GM23338 (cell line): ENCODE data around the gene IL17REL. TPM values are rescaled to one million over a fixed set of nuclear protein-coding genes. Genes with fewer than 3 reads are reported as not detected.

ENCODE experiments used
- ATAC-seq: fragments of 200-7000 bp; cut with Tn5 transposase; 3 replicates; pipeline ENCODE4 v1.9.1; 2020
- DNase-seq: peaks from one replicate; pipeline ENCODE4 v3.0.0-alpha.2; 2015; ENCODE audit warnings: low spot score
- H2AFZ ChIP-seq: fragments of 200-600 bp; sonication (generic); 2 replicates; pipeline ENCODE4 v1.8.0; 2016; ENCODE audit warnings: antibody characterized with exemption, mild to moderate bottlenecking, moderate library complexity
- H3F3A ChIP-seq: fragments of 200-600 bp; sonication (generic); replicated peaks from 2 replicates; pipeline ENCODE4 v1.8.0; 2017; ENCODE audit warnings: antibody characterized with exemption, mixed run types, low read depth
- H3K27ac ChIP-seq: fragments of 200-600 bp; sonication (generic); 2 replicates; pipeline ENCODE4 v1.6.1; 2016; ENCODE audit warnings: low read depth
- H3K27me3 ChIP-seq: fragments of 200-600 bp; sonication (generic); 2 replicates; pipeline ENCODE4 v1.8.0; 2016; ENCODE audit warnings: mild to moderate bottlenecking, mixed run types, moderate library complexity; ENCODE audit not compliant: insufficient read depth
- H3K36me3 ChIP-seq: fragments of 200-600 bp; sonication (generic); 2 replicates; pipeline ENCODE4 v1.8.0; 2016; ENCODE audit warnings: mild to moderate bottlenecking; ENCODE audit not compliant: insufficient read depth
- H3K4me1 ChIP-seq: fragments of 200-600 bp; sonication (generic); 2 replicates; pipeline ENCODE4 v1.8.0; 2016; ENCODE audit warnings: mild to moderate bottlenecking, moderate library complexity; ENCODE audit not compliant: insufficient read depth
- H3K4me2 ChIP-seq: fragments of 200-600 bp; sonication (generic); 2 replicates; pipeline ENCODE4 v1.7.1; 2017; ENCODE audit warnings: mixed run types
- H3K4me3 ChIP-seq: fragments of 200-600 bp; sonication (generic); 2 replicates; pipeline ENCODE4 v1.6.1; 2016; ENCODE audit warnings: mixed run types
- H3K79me2 ChIP-seq: fragments of 200-600 bp; sonication (generic); replicated peaks from 2 replicates; pipeline ENCODE4 v1.8.0; 2017; ENCODE audit warnings: mild to moderate bottlenecking; ENCODE audit not compliant: insufficient read depth
- H3K9me2 ChIP-seq: fragments of 200-600 bp; sonication (generic); 2 replicates; pipeline ENCODE4 v1.8.0; 2017; ENCODE audit not compliant: insufficient read depth
- H4K20me1 ChIP-seq: fragments of 200-600 bp; sonication (generic); replicated peaks from 2 replicates; pipeline ENCODE4 v1.8.0; 2017; ENCODE audit warnings: mild to moderate bottlenecking; ENCODE audit not compliant: insufficient read depth
- H3K27ac Mint-ChIP-seq: 2 replicates; pipeline ENCODE4 v1.8.0; 2020; ENCODE audit warnings: inconsistent platforms, mild to moderate bottlenecking, moderate library complexity, mixed read lengths
- H3K27me3 Mint-ChIP-seq: 3 replicates; pipeline ENCODE4 v1.8.0; 2022; ENCODE audit warnings: low read depth, mild to moderate bottlenecking, moderate library complexity, mixed read lengths, inconsistent platforms; ENCODE audit not compliant: insufficient read depth, poor library complexity
- H3K36me3 Mint-ChIP-seq: 3 replicates; pipeline ENCODE4 v1.8.0; 2021; ENCODE audit warnings: low read depth, mild to moderate bottlenecking, inconsistent platforms, moderate library complexity, mixed read lengths
- H3K4me1 Mint-ChIP-seq: 3 replicates; pipeline ENCODE4 v1.8.0; 2020; ENCODE audit warnings: mild to moderate bottlenecking, inconsistent platforms, mixed read lengths
- H3K4me3 Mint-ChIP-seq: 3 replicates; pipeline ENCODE4 v1.8.0; 2021; ENCODE audit warnings: moderate library complexity, mild to moderate bottlenecking, inconsistent platforms, mixed read lengths
- H3K9me3 Mint-ChIP-seq: 3 replicates; pipeline ENCODE4 v1.8.0; 2020; ENCODE audit warnings: moderate library complexity, mild to moderate bottlenecking, inconsistent platforms, mixed read lengths
- CREB1 ChIP-seq: fragments of 250-450 bp; sonication (Bioruptor Pico); IDR thresholded peaks from 2 replicates; pipeline ENCODE4 v1.5.0; 2020; ENCODE audit warnings: low read depth, mild to moderate bottlenecking, moderate library complexity
- NANOG ChIP-seq: IDR thresholded peaks from 2 replicates; pipeline ENCODE4 v1.6.1; 2016; ENCODE audit warnings: antibody characterized with exemption, borderline replicate concordance
- REST ChIP-seq: IDR thresholded peaks from one replicate; pipeline ENCODE4 v1.6.1; 2018; ENCODE audit warnings: antibody characterized with exemption; ENCODE audit not compliant: unreplicated experiment
- ZNF114 ChIP-seq: fragments of 250-450 bp; sonication (Bioruptor Pico); IDR thresholded peaks from 2 replicates; pipeline ENCODE4 v1.5.0; 2020; ENCODE audit warnings: mild to moderate bottlenecking, moderate library complexity
- ZNF331 ChIP-seq: fragments of 250-450 bp; sonication (Bioruptor Pico); IDR thresholded peaks from 2 replicates; pipeline ENCODE4 v1.5.0; 2020; ENCODE audit warnings: low read depth, mild to moderate bottlenecking, moderate library complexity
- polyA plus RNA-seq: library from polyadenylated mRNA; unstranded; fragments of >200 nt; fragmentation: Nextera tagmentation; extraction: Ambion mirVana; gene quantifications from 2 replicates; pipeline ENCODE4 v1.2.1, GENCODE V29; 2016
- total RNA-seq: library from RNA; depleted of rRNA; stranded (reverse); fragments of >200 nt; shearing (Covaris generic); gene quantifications from 2 replicates; pipeline ENCODE4 v1.2.3, GENCODE V29; 2014
- TF ChIP-seq, protein P1 (sequence below): fragments of 250-450 bp; sonication (Bioruptor Pico); IDR thresholded peaks from 2 replicates; pipeline ENCODE4 v1.5.0; 2020; ENCODE audit warnings: mild to moderate bottlenecking, moderate library complexity

IL17REL gene
- total and polyA plus RNA-seq, 2 experiments from 2014 or later, result 0.31 TPM; not detected in 1

DNA sequence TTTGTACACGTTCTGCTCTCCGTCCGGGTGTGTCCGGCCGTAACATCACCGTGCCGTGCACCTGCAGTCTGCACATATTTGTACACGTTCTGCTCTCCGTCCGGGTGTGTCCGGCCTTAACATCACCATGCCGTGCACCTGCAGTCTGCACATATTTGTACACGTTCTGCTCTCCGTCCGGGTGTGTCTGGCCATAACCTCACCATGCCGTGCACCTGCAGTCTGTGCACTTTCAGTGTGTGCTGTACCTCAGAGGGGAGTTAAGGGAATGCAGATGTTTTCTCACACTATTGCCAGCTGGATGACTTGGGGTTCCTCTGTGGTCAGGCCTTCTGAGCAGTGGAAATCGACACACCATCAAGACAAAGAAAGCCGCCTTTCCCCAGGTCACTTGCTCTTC lies 41.3 kb upstream of the IL17REL start:
- H3K4me3 Mint-ChIP-seq, result no peak overlapping the region
- H3K79me2 ChIP-seq, result no peaks in the 10 kb centered on the region
- no peaks in the 10 kb centered on the region for H3K4me1 Mint-ChIP-seq
- H3K9me3 Mint-ChIP-seq, result no peaks in the 10 kb centered on the region; the same call in 2 of the 3 replicates
- DNase-seq (no peak), ATAC-seq (no peak)
- H3K9me2 ChIP-seq, result no peaks in the 10 kb centered on the region
- H3K36me3 ChIP-seq, result no peaks in the 10 kb centered on the region
- no peak overlapping the region for H3K4me2 ChIP-seq
- TF ChIP-seq REST (no peak), ZNF114 (CRISPR knock-in tag) (no peak), CREB1 (no peak), NANOG (no peak), ZNF331 (CRISPR knock-in tag) (no peak)
- TF ChIP-seq, protein P1, sequence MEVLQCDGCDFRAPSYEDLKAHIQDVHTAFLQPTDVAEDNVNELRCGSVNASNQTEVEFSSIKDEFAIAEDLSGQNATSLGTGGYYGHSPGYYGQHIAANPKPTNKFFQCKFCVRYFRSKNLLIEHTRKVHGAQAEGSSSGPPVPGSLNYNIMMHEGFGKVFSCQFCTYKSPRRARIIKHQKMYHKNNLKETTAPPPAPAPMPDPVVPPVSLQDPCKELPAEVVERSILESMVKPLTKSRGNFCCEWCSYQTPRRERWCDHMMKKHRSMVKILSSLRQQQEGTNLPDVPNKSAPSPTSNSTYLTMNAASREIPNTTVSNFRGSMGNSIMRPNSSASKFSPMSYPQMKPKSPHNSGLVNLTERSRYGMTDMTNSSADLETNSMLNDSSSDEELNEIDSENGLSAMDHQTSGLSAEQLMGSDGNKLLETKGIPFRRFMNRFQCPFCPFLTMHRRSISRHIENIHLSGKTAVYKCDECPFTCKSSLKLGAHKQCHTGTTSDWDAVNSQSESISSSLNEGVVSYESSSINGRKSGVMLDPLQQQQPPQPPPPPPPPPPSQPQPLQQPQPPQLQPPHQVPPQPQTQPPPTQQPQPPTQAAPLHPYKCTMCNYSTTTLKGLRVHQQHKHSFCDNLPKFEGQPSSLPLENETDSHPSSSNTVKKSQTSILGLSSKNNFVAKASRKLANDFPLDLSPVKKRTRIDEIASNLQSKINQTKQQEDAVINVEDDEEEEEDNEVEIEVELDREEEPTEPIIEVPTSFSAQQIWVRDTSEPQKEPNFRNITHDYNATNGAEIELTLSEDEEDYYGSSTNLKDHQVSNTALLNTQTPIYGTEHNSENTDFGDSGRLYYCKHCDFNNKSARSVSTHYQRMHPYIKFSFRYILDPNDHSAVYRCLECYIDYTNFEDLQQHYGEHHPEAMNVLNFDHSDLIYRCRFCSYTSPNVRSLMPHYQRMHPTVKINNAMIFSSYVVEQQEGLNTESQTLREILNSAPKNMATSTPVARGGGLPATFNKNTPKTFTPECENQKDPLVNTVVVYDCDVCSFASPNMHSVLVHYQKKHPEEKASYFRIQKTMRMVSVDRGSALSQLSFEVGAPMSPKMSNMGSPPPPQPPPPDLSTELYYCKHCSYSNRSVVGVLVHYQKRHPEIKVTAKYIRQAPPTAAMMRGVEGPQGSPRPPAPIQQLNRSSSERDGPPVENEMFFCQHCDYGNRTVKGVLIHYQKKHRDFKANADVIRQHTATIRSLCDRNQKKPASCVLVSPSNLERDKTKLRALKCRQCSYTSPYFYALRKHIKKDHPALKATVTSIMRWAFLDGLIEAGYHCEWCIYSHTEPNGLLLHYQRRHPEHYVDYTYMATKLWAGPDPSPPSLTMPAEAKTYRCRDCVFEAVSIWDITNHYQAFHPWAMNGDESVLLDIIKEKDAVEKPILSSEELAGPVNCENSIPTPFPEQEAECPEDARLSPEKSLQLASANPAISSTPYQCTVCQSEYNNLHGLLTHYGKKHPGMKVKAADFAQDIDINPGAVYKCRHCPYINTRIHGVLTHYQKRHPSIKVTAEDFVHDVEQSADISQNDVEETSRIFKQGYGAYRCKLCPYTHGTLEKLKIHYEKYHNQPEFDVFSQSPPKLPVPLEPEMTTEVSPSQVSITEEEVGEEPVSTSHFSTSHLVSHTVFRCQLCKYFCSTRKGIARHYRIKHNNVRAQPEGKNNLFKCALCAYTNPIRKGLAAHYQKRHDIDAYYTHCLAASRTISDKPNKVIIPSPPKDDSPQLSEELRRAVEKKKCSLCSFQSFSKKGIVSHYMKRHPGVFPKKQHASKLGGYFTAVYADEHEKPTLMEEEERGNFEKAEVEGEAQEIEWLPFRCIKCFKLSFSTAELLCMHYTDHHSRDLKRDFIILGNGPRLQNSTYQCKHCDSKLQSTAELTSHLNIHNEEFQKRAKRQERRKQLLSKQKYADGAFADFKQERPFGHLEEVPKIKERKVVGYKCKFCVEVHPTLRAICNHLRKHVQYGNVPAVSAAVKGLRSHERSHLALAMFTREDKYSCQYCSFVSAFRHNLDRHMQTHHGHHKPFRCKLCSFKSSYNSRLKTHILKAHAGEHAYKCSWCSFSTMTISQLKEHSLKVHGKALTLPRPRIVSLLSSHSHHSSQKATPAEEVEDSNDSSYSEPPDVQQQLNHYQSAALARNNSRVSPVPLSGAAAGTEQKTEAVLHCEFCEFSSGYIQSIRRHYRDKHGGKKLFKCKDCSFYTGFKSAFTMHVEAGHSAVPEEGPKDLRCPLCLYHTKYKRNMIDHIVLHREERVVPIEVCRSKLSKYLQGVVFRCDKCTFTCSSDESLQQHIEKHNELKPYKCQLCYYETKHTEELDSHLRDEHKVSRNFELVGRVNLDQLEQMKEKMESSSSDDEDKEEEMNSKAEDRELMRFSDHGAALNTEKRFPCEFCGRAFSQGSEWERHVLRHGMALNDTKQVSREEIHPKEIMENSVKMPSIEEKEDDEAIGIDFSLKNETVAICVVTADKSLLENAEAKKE (CRISPR knock-in tag), result no peak
- H4K20me1 ChIP-seq, result no peaks in the 10 kb centered on the region
- H3K27ac Mint-ChIP-seq, result no peak overlapping the region
- no peak overlapping the region for H2AFZ ChIP-seq
- H3K36me3 Mint-ChIP-seq, result no peaks in the 10 kb centered on the region
- no peaks in the 10 kb centered on the region for H3K4me1 ChIP-seq
- H3F3A ChIP-seq, result no peaks in the 10 kb centered on the region
- H3K27ac ChIP-seq, result no peak overlapping the region
- peaks cover 12% of the 10 kb centered on the region for H3K27me3 ChIP-seq
- no peak overlapping the region for H3K4me3 ChIP-seq
- peaks cover 18% of the 10 kb centered on the region for H3K27me3 Mint-ChIP-seq
